Osteoblast (primary cell): ENCODE results near the gene SMIM1. TPM values are rescaled to one million over a fixed set of nuclear protein-coding genes. Genes with fewer than 3 reads are reported as not detected.
A peak's percentile ranks its signal among the peaks of the same experiment; 100 is the strongest.

ENCODE experiments used
- DNase-seq: peaks from one replicate; pipeline ENCODE4 v3.0.0; 2011; ENCODE audit warnings: low spot score, mixed read lengths; ENCODE audit not compliant: insufficient read length; ENCODE audit errors: missing footprints
- H2AFZ ChIP-seq: 2 replicates; pipeline ENCODE4 v1.6.0; 2011; ENCODE audit warnings: mild to moderate bottlenecking, low read length
- H3K27ac ChIP-seq: 2 replicates; pipeline ENCODE4 v1.5.1; 2011; ENCODE audit warnings: mild to moderate bottlenecking, low read depth, low read length, moderate library complexity
- H3K27me3 ChIP-seq: 2 replicates; pipeline ENCODE4 v1.6.0; 2012; ENCODE audit warnings: mild to moderate bottlenecking, control low read depth, inconsistent platforms, low read length, moderate library complexity; ENCODE audit not compliant: insufficient read depth
- H3K36me3 ChIP-seq: 2 replicates; pipeline ENCODE4 v1.5.1; 2011; ENCODE audit warnings: mild to moderate bottlenecking, low read length, control low read depth, moderate library complexity; ENCODE audit not compliant: insufficient read depth
- H3K4me1 ChIP-seq: 2 replicates; pipeline ENCODE4 v1.5.1; 2011; ENCODE audit warnings: mild to moderate bottlenecking, low read length, control low read depth, moderate library complexity; ENCODE audit not compliant: insufficient read depth
- H3K4me2 ChIP-seq: 2 replicates; pipeline ENCODE4 v1.6.0; 2011; ENCODE audit warnings: mild to moderate bottlenecking, low read length; ENCODE audit not compliant: insufficient read depth
- H3K4me3 ChIP-seq: fragments of 200-600 bp; sonication (generic); 3 replicates; pipeline ENCODE4 v1.5.1; 2012; ENCODE audit warnings: mild to moderate bottlenecking, low read length, inconsistent platforms; ENCODE audit not compliant: insufficient read depth
- H3K79me2 ChIP-seq: 2 replicates; pipeline ENCODE4 v1.6.0; 2012; ENCODE audit warnings: mild to moderate bottlenecking, low read length, control low read depth, inconsistent platforms; ENCODE audit not compliant: insufficient read depth
- H3K9me3 ChIP-seq: 2 replicates; pipeline ENCODE4 v1.5.1; 2011; ENCODE audit warnings: low read depth, low read length, control low read depth
- H4K20me1 ChIP-seq: 2 replicates; pipeline ENCODE4 v1.6.0; 2012; ENCODE audit warnings: mild to moderate bottlenecking, low read length, control low read depth; ENCODE audit not compliant: insufficient read depth
- total RNA-seq: library from RNA; depleted of rRNA; stranded (reverse); fragments of >200 nt; gene quantifications from 2 replicates; pipeline ENCODE4 v1.2.3, GENCODE V29; 2012
- TF ChIP-seq, protein P1 (sequence below): IDR thresholded peaks from 2 replicates; pipeline ENCODE4 v1.5.1; 2011; ENCODE audit warnings: mild to moderate bottlenecking, low read depth, low read length, moderate library complexity; ENCODE audit errors: extremely low read depth

Gene SMIM1
- total RNA-seq, 1 donor: not detected

DNA sequence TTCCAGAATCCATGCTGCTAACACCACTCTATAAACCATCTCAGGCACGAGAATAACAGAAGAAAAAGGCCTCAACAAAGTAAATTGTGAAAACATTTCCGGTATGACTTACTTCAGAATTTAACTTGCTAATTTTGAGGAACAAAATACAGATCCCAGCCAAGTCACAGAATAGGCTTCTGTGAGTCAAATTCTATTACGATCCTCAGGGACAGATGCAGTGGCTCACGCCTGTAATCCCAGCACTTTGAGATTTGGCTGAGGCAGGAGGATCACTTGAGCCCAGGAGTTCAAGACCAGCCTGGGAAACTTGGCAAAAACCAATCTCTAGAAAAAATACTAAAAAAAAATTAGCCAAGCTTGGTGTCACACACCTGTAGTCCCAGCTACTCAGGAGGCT is 29.1 kb upstream of the SMIM1 start:
- no peaks in the 10 kb centered on the region for H3K27me3 ChIP-seq
- no peak overlapping the region for H3K4me3 ChIP-seq
- no peak overlapping the region for H2AFZ ChIP-seq
- peak; percentile 89 for DNase-seq
- peaks cover 20% of the 10 kb centered on the region for H3K4me1 ChIP-seq
- no peak overlapping the region for H3K4me2 ChIP-seq
- H3K79me2 ChIP-seq: no peaks in the 10 kb centered on the region
- TF ChIP-seq, protein P1, sequence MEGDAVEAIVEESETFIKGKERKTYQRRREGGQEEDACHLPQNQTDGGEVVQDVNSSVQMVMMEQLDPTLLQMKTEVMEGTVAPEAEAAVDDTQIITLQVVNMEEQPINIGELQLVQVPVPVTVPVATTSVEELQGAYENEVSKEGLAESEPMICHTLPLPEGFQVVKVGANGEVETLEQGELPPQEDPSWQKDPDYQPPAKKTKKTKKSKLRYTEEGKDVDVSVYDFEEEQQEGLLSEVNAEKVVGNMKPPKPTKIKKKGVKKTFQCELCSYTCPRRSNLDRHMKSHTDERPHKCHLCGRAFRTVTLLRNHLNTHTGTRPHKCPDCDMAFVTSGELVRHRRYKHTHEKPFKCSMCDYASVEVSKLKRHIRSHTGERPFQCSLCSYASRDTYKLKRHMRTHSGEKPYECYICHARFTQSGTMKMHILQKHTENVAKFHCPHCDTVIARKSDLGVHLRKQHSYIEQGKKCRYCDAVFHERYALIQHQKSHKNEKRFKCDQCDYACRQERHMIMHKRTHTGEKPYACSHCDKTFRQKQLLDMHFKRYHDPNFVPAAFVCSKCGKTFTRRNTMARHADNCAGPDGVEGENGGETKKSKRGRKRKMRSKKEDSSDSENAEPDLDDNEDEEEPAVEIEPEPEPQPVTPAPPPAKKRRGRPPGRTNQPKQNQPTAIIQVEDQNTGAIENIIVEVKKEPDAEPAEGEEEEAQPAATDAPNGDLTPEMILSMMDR: no peak
- H4K20me1 ChIP-seq: peaks cover 16% of the 10 kb centered on the region
- H3K9me3 ChIP-seq: no peaks in the 10 kb centered on the region
- no peak overlapping the region for H3K27ac ChIP-seq
- H3K36me3 ChIP-seq: peaks cover 22% of the 10 kb centered on the region

DNA sequence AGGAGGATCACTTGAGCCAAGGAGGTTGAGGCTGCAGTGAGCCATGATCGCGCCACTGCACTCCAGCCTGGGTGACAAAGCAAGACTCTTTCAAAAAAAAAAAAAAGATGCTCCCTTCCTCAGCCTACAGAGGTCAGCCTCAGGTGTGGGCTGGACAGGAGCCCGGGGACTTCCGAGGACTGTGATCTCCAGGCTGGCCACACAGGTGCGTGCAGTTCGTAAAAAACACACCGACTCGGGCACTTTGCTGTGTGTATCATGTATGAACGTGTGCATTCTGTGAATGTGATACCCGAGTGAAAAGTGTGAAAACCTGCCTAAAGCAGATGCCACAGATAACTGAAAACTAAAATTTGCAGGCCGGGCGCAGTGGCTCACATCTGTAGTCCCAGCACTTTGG is 28.7 kb upstream of the SMIM1 start:
- Histone ChIP-seq H3K4me2 (no peak overlapping the region), H3K36me3 (peaks cover 18% of the 10 kb centered on the region), H3K4me1 (peaks cover 20% of the 10 kb centered on the region), H4K20me1 (peaks cover 16% of the 10 kb centered on the region), H2AFZ (no peak overlapping the region), H3K4me3 (no peak overlapping the region), H3K79me2 (no peaks in the 10 kb centered on the region), H3K27ac (no peak overlapping the region), H3K27me3 (no peaks in the 10 kb centered on the region), H3K9me3 (no peaks in the 10 kb centered on the region)
- peak; percentile 46 for DNase-seq
- TF ChIP-seq, protein P1: no peak

DNA sequence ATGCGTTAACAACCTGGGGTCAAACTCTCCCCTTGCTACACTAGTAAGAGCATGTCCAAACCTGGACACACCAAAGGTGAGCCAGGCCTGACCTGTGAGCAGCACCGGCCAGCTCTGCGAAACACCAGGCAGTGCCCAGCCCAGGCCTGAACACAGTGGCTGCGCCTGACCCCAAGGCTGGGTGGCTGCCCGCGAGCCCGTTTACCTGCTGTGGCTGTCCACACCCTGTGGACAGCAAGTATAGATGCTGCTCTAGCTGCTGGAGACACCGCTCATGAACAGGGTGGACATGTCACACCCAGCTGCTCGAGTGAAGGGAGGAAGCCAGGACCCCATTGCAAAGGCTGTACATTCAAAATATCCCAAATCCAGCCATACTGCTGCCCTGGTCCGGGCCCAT is 27.9 kb upstream of the SMIM1 start:
- no peak overlapping the region for H3K4me2 ChIP-seq
- TF ChIP-seq, protein P1: no peak
- H3K4me3 ChIP-seq: no peak overlapping the region
- H2AFZ ChIP-seq: no peak overlapping the region
- peaks cover 20% of the 10 kb centered on the region for H3K4me1 ChIP-seq
- no peaks in the 10 kb centered on the region for H3K27me3 ChIP-seq
- H3K79me2 ChIP-seq: no peaks in the 10 kb centered on the region
- H3K36me3 ChIP-seq: peaks cover 14% of the 10 kb centered on the region
- no peaks in the 10 kb centered on the region for H3K9me3 ChIP-seq
- peak; percentile 68 for DNase-seq
- H3K27ac ChIP-seq: no peak overlapping the region
- peaks cover 16% of the 10 kb centered on the region for H4K20me1 ChIP-seq

DNA sequence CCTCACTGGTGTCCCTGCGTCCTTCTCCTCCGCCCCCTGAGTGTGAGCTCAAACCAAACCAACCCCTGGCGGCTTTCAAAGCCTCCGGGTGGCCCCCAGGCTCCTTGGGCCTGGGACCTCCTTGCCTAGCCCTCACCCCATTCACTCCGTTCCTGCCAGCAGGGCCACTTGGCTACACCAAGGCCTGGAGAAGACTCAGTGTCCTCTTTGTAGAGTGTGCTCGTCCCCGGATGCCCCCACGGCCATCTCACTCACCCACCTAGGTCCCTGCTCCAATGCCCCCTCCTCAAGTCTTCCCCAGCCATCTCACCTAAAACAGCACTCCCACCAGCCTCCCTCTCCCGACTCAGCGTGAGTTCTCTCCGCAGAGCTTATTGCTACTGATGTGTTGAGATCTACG is 27.5 kb upstream of the SMIM1 start:
- Histone ChIP-seq H3K4me3 (no peak overlapping the region), H4K20me1 (peaks cover 16% of the 10 kb centered on the region), H3K9me3 (no peaks in the 10 kb centered on the region), H3K27ac (no peak overlapping the region), H3K4me1 (peaks cover 20% of the 10 kb centered on the region), H2AFZ (no peak overlapping the region), H3K79me2 (no peaks in the 10 kb centered on the region), H3K36me3 (peaks cover 12% of the 10 kb centered on the region), H3K4me2 (no peak overlapping the region), H3K27me3 (no peaks in the 10 kb centered on the region)
- TF ChIP-seq, protein P1: no peak
- DNase-seq: peak; percentile 71
